ENCODE data around the gene SIK2.

SIK2 gene

DNA sequence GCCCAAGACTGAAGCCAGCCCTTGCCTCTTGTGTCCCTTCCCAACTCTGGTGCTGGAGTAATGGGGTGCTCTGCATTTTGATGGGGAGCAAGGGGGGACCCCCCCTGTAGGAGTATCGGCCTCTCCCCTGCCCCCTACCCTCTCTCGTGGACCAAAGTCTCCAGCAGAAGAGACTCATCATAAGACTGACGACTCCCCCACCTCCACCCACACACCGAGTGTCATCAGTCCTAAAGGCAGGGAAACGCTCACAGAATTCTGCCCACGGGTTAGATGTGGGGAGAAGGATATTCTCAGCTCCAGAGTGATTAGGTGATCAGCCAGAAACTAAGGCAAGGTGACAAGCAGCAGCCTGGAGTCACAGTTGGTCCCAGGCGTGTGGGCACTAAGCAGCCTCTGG is 125.2 kb downstream of the SIK2 start:
- no peak overlapping the region for H3K4me3 ChIP-seq (ENCODE audit: low read depth, low read length)

DNA sequence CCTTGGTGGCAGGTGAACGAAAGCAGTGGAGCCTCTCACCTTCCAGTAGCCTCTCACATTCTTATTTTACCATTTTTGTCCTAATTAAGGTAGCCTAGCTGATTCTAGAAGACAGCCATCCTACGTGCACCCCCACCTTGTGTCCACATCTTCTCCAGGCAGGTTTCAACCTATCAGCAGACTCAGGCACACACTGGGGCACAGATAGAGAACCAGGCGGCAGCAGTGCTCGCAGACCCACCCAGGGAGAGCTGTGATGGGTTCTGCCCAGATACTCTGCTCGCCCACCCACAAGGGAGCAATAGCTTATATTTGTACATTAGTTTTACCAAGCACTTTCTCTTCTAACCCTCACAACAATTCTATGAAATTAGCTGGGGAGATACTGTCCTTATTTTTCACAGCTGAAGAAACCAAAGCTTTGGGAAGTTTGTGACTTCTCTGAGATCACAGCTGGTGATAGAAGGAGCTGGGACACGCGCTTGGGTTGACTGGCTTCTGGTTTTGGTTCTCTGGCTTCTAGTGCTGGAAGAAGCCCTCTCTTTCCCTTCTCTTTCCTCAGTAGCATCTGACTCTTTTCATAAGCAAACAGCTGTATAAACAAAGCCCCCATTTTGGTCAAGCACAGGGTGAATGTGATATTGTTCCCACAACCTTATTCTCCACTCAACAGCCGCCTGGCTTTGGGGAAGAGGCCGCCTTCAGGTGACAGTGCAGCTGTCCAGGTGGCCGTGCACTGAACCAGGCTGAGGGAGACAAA is 127.0 kb downstream of the SIK2 start:
- H3K4me3 ChIP-seq (ENCODE audit: low read depth, low read length) = no peak overlapping the region

DNA sequence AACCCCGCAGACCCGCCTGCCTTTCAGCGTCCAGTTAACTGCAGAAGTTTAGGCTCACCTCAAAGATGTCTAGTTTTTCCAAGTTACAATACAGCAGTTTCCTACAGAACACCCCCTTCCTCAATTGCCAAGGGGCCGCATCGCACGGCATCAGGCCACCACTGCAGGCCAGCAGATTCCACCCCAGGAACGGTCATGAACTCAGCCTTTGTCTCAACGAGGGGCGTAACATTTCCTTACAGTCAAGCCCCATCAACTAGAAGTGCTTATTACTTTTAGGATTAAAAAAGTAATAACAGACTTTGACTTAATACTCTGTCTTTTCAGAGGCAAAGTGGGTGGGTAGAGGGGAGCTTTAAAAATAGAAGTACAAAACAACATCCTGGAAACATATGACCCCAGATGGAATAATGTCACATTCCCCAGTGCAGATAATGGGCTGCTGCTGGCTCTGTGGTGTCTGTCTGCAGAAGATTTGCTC is 127.6 kb downstream of the SIK2 start:
- H3K4me3 ChIP-seq (ENCODE audit: low read depth, low read length) = no peak overlapping the region

DNA sequence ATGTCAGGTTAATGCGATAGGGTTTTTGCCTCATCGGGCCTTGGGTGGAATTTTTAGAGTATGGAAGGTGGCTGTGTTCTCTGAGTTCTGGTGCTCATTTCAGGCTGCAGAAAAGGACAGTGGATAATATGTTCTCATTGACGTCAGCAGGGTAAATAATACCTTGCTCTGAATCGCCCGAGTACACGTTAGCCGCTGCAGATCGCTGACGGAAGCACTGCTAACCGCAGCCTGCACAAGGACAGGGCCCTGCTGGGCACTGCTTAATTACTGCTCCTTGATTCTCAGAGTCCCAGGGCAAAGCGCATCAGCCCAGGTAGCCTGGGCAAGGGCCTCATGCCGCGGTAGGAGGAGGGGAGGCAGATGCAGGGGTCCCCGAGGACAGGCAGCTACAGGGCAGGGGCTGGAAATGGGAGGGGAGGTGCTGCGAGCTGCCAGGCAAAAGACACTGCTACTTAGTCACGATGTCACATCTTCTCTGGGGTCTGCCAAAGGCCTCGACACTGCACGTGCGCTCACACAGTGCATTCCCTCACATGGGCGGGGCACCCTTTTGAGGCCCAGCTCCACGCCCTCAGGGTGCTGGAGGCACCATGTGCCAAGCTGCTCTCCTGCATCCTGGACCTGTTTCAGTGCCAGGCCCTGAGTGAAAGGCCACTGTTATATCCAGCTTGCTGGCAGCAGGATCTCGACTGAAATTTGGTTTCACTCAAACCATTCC is 128.8 kb downstream of the SIK2 start:
- no peak overlapping the region for H3K4me3 ChIP-seq (ENCODE audit: low read depth, low read length)

DNA sequence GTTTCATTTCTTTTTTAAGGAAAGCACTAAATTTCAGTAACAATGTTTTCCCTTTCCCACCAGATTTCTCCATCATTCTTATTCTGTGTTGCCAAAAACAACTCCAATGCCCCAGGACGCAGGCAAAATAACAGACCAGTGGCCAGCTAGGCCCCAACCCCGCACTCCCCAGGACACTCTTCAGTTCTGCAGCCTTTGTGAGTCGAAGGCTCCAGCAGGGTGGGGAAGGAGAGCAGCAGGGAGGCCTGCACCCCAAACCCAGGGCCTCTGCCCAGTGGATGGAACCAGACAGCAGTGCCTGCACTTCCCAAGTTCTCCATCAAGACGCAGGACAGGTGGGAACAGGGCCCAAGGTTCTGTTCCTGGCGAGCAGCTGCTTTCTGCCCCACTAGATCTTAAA is 129.6 kb downstream of the SIK2 start:
- H3K4me3 ChIP-seq (ENCODE audit: low read depth, low read length) = no peak overlapping the region

DNA sequence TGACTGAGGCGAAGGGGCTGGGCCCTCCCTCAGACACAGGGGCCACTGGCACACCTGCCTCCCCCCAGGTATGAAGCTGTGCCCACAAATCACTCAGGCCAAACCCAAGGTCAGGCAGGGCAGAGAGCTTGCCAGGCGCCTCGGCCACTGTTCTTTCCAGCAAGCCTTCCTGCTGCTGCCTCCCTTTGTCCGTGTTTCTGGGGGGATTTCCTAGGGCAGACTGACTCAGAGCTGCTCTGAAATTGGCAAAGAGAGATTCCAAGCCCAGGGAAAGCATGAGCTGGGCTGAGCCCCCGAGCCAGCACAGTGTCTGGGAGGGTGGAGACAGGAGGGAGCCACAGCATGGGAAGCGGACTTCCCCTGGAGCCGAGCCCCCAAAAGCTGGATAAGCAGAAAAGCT is 130.8 kb downstream of the SIK2 start:
- no peak overlapping the region for H3K4me3 ChIP-seq (ENCODE audit: low read depth, low read length)

DNA sequence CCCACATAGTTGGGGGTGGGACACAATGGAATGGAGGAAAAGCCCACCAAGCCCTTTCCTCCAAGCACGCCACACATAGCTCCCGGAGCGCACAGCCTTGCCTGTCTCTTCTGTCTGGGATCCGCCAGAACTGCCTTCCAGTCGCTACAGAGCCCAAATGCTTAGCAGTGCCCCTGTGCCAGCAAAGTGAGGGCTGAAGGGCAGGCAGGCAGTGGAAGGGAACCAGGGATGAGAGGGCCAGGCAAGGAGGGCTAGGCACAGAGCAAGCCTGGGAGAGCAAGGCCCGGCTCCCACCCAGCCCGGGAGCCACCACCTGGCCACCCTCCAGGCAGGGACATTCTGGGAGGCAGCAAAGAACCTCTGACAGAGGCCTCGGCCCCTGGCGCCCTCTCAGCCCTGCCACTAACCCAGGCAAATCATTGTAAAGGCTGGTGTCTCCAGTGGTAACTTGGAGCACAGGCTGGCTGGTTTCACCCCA is 131.4 kb downstream of the SIK2 start:
- H3K4me3 ChIP-seq (ENCODE audit: low read depth, low read length) = no peak overlapping the region

DNA sequence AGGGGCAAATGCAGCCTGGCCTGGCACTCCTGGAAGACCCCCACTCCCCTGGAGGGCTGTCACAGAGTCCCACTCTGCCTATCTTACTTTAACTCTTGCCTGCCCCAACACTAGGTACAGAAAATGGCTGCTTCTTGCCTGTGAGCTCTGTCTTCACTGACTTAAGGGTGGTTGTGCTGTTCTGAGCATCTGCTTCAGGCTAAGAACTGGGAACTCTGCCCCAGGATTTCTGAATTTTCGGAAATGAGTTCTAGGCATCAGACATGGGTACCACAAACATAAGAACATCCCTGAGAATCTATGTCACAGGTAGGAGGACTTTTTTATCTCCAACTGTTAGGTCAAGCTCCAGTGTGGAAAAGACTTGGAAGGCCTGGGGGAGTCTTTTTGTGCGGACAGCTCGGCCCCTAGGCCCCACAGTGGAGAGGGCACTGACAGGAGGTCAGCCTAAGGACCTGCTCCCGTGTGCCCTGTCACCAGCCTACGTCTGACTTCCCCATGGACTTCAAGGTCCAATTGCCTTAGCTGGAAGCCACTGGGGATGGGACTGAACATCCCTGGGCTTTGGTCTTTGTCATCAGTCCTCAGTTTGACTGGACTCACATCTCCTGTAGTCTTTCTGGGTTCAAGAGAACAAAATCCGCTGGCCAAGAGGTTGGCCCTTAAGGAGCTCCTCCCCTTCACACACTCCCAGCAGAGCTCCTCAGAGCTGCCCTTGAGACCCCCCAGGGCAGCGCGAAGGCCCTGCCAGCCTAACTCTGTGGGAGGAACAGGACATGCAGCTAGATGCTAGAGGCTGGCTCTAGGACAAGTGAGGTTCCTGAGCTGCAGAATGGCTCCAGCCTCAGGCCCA is 132.1 kb downstream of the SIK2 start:
- no peak overlapping the region for H3K4me3 ChIP-seq (ENCODE audit: low read depth, low read length)

DNA sequence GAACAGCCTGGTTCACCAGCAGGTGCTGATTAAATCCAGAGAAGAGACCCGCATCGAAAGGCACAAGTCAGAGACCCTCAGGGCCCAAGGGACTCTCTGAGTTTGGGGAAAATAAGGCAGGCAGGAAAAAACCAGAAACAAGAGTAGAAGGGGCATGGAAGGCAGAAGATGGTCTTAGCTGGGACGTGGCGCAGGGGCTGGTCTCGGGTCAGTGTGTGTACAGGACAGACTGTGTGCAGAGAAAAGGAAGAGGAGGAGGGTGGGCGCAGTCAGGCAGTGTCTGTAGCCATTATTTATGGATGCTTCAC is 132.7 kb downstream of the SIK2 start:
- H3K4me3 ChIP-seq (ENCODE audit: low read depth, low read length) = no peak overlapping the region

DNA sequence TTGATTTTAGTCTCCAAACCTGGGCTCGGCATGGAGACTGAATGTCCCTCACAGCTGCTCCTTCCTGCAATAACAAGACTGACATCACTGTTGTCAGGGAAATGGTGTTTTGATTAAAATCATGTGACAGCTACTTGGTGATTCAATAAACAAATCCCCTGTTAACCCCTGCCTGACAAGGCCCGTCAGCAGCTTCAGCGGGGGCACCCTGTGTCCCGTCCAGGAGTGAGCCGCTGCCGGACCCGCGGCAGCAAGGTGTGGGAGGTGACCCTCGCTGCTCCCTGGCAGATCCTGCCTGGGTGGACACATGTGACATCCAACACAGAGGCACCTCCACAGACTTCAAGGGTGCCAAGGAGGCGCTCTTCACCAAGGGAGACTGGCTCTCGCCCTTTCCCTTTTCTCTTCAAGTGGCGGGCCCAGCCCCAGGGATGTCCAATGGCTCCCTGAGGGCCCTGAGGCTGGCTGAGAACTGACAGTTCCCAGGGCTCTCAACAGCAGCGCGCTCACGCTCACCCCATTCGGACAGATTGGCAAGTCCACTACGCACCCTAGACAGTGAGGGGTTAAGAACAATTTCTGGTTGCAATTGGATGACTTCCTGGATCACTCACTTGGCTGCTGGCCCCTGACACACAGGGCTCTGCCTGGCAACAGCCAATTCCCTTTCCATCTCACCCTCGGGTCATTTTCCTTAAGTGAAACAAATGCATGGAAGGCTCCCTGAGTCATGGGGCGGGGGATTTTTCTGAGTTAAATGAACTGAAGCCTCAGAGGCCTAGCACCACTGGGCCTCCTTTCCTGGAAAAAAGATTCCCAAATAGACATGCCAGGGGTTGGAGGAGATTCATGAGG is 133.2 kb downstream of the SIK2 start:
- no peak overlapping the region for H3K4me3 ChIP-seq (ENCODE audit: low read depth, low read length)

DNA sequence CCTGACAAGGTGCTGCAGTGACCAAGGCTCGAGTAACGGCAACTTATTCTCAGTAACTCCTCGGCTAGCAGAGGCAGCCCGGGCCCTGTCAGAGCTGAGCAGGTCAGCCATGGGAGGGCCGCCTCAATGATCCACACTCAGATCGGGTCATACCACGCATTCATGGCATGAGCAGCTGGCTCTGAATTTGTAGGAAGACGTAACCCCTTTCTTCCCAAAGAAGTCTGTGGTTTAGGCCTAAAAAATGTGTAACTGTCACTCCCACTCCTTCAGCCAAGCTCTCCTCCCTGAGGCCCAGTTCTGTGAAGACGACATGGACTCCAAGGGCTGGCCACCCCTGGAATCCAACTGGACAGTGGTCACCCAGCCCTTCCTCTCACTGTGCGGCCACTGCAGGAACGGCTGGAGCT is 133.9 kb downstream of the SIK2 start:
- H3K4me3 ChIP-seq (ENCODE audit: low read depth, low read length) = no peak overlapping the region

DNA sequence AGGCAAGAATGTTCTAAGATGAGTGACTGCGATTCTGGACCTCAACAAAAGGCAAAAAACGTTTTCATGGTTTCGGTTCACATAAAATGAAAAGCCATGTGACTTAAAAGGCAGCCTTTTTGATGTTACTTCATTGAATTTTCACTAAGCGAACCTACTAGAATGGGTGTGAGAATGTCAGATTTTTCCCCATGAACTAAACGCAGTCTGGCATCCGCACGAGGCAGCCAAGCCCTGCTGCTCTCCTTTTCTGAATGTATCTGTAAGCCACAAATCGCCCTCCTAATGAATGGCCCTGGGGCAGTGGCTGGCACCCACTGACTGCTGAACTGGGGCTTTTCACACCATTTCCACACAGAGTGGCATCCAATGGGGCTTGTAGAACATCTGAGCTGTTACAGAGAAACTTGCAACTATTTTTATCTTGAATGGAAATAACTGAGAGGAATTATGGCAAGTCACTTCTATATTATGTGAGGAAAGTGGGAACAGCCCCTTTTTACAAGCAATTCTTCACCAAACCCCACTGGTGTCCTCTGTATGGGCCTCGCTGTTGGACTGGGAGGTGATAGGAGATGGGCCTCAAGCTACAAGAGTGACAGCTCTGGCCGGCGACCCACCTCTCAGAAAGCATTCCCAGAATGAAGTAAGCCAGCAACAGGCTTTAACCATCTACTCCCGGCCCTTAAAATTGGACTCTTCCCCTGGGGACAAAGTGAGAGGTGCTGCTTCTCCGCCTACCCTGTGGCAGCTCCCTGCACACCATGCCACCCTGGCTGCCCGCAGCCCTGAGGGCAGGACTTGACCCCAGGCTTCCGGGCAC is 134.6 kb downstream of the SIK2 start:
- H3K4me3 ChIP-seq (ENCODE audit: low read depth, low read length) = no peak overlapping the region

DNA sequence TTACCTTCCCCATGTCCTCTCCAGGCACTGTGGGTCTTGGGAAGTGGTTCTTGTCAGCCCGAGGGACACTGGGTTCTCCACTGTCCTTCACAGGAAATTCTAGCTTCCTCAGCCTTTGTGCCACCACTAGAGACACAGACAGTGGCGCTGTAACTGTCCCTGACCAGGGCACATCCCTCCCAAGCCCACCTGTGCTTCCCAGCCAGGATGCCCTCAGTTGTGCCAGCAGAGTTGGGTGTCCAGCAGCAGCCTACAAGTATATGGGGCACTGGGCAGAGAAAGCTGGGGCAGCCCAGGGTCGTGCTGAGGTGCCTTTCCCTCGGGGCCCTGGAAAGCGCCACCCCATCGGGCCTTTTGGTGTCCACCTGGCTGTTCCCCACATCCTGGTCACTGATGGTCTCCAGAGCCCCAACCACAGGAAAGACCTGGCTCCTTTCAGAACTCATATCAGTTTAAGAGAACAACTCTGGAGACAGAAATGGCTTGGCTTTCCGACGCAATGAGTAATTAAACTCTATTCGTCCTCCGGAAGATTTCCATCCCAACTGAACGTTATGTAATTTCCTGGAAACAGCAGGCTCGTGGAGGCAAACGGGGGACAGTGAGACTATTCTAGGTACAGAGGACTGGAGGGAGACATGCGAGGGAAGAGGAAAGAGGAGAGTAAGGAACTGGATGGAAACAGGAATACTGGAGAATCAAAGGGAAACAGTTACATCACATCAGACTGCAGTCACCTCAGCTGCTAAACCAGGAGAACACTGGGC is 135.4 kb downstream of the SIK2 start:
- no peak overlapping the region for H3K4me3 ChIP-seq (ENCODE audit: low read depth, low read length)

DNA sequence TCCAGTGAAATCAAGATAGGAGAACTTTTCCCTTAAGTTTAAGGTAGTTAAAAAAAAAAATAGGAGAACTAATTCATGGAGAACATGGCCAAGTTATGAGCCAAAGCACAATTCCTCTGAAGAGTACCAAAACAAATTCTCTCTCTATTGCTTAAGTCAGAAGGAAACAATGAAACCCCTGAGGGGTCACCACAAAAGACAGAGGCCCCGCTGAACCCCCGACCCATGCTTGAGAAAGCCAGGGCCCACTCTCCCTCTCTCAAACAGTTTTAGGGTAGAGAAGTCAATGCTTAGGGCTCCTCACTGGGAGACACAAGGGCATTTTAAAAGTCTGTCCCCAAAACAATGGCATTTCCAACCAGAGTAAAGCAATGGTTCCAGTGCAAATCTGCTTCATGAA is 137.1 kb downstream of the SIK2 start:
- no peak overlapping the region for H3K4me3 ChIP-seq (ENCODE audit: low read depth, low read length)

DNA sequence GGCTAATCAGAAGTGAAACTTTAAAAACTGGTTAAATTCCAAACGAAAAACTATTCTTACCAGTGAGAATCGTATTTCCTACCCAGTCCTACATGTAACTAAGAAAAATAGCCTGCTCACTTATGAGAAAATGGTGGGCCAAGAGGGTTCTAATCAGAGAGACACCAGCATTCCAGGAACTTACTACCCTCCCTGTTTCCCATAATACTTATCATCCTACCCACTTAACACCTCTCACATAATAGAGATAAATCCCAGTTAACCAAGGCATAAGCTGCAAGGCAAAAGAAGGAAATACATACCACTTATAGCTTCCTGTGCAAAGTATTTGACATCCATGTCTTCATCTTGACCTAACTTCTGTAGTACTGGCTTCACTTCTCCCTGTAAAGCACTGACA is 139.5 kb downstream of the SIK2 start:
- H3K4me3 ChIP-seq (ENCODE audit: low read depth, low read length) = no peak overlapping the region

DNA sequence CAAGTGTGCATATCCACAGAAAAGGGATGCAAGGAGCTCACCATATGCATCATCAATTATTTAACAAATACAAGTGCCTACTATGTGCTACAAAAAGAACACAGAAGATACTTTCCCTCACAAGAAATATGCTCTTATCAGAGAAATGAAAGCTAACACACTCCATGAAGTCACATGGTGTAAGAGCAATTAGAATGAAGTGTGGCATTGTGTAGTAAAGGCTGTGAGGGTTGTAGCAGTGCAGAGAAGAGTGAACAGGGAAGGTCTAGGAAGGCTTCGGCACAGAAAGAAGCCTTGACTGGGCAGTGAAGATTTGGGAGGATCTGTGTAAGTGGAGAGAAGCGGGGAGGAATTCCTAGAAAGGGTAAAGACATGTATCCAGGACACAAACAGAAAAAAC is 141.5 kb downstream of the SIK2 start:
- H3K4me3 ChIP-seq (ENCODE audit: low read depth, low read length) = no peak overlapping the region

DNA sequence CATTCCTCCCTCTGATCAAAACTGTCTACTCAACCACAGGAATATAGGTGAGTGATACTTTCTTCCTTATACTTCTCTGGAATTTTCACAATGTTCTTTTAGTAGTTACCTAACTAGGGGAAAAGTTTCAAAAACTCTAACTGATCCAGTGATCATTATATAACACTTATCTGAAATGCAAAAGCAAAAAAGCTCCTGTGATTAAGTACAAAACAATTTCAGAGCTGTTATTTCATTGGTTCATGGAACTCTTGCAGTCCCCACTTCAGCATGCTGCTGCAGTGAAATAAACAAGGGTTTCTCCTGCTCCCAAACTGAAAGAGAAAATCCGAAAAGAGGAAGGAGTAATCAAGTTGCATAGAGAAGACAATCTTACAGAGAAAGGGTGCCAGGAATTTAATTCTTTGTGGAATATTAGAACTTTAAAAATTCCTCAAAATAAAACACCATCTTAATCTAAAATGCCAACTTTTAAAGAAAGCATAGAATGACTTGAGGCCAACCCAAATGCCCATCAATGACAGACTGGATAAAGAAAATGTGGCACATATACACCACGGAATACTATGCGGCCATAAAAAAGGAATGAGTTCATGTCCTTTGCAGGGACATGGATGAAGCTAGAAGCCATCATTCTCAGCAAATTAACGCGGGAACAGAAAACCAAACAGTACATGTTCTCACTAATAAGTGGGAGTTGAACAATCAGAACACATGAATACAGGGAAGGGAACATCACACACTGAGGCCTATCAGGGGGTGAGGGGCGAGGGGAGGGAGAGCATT is 143.7 kb downstream of the SIK2 start:
- no peak overlapping the region for H3K4me3 ChIP-seq (ENCODE audit: low read depth, low read length)

DNA sequence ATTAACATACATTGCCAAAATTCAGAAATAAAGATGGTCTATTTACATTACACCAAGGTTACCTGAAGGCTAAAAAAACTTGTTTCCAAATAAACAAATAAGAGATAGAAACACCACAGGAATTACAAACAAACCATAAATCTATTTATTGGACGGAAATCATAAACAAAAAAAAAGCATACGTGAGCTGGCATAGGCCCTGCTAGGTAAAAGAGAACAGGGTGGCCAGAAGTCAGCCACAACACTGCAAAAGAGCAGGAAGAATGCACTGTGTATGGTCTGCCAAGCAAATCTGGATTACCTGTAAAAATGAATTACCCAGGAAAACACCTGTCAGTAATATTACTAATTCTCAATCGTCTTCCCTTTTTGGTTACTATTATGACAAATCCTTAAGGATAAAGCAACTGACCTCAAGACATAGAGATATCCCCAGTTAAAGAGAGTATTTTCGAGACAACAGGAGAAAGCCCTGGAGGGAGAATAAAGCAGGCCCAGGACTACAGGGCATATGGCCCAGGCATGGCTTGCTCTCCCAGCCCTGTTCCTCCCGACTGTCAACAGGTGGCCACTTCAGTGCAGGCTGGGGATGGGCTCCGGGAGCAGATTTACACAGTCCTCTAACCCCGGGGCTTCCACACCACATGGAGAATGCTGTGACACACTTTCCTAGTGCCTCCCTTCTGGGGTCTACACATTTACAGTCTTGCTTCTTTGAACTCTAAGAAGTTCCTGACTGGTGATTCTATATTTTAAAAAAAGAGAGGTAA is 146.0 kb downstream of the SIK2 start:
- H3K4me3 ChIP-seq (ENCODE audit: low read depth, low read length) = no peak overlapping the region
